Measurements from ENCODE around the gene ZNF678.
A peak's percentile ranks its signal among the peaks of the same experiment; 100 is the strongest.

The ZNF678 gene

GRCh38 chr1:227541129-227541528, 22.2 kb upstream of the ZNF678 start:
- no peak for TF ChIP-seq CTCF (IDR thresholded peaks at IDR 0.05; ENCODE audit: low read length, missing control alignments)
- no peak overlapping the region for H3K4me3 ChIP-seq (replicated peaks; ENCODE audit: low read depth, low read length)
- DNase-seq (ENCODE audit: low read depth) = no peak

GRCh38 chr1:227541796-227542152, 21.6 kb upstream of the ZNF678 start:
- DNase-seq (ENCODE audit: low read depth) = no peak
- no peak for TF ChIP-seq CTCF (IDR thresholded peaks at IDR 0.05; ENCODE audit: low read length, missing control alignments)
- peak overlapping the region; percentile 56 for H3K4me3 ChIP-seq (replicated peaks; ENCODE audit: low read depth, low read length)

- peak; percentile 74 for DNase-seq (ENCODE audit: low read depth)
- H3K4me3 ChIP-seq (replicated peaks; ENCODE audit: low read depth, low read length) = peak overlapping the region; percentile 56
- TF ChIP-seq CTCF (IDR thresholded peaks at IDR 0.05; ENCODE audit: low read length, missing control alignments) = peak; percentile 48
These were observed 20.9 kb upstream of the ZNF678 start for GRCh38 chr1:227542153-227543120.

GRCh38 chr1:227543283-227544066, 19.9 kb upstream of the ZNF678 start:
- TF ChIP-seq CTCF (IDR thresholded peaks at IDR 0.05; ENCODE audit: low read length, missing control alignments) = no peak
- no peak for DNase-seq (ENCODE audit: low read depth)
- no peak overlapping the region for H3K4me3 ChIP-seq (replicated peaks; ENCODE audit: low read depth, low read length)

- H3K4me3 ChIP-seq (replicated peaks; ENCODE audit: low read depth, low read length) = no peak overlapping the region
- no peak for DNase-seq (ENCODE audit: low read depth)
- TF ChIP-seq CTCF (IDR thresholded peaks at IDR 0.05; ENCODE audit: low read length, missing control alignments) = no peak
These were observed 19.0 kb upstream of the ZNF678 start for GRCh38 chr1:227544067-227545050.

GRCh38 chr1:227545361-227545760, 18.0 kb upstream of the ZNF678 start:
- TF ChIP-seq CTCF (IDR thresholded peaks at IDR 0.05; ENCODE audit: low read length, missing control alignments) = no peak
- no peak for DNase-seq (ENCODE audit: low read depth)
- H3K4me3 ChIP-seq (replicated peaks; ENCODE audit: low read depth, low read length) = no peak overlapping the region

All from fibroblast of pulmonary artery (primary cell).